Cardiac fibroblast (primary cell): ENCODE measurements around the gene DYTN.

ENCODE experiments used
- DNase-seq, 2 donors: peaks; one replicate each; pipeline versions ENCODE4 v3.0.0 to v3.0.0-alpha.2; 2010; ENCODE audit warnings: low read depth in 2 of 2
- H3K4me3 ChIP-seq, 2 donors: replicated peaks in 1 of 2; 1 replicate in 1 of 2; 2 replicates in 1 of 2; pipeline ENCODE4 v1.5.1; 2011; ENCODE audit warnings: low read depth in 2 of 2, low read length in 2 of 2, mild to moderate bottlenecking in 2 of 2, moderate library complexity in 1 of 2
- TF ChIP-seq, protein P1 (sequence below): IDR thresholded peaks from one replicate; pipeline ENCODE4 v1.5.1; 2011; ENCODE audit warnings: low read depth, mild to moderate bottlenecking, low read length, inconsistent platforms

The DYTN gene

DNA sequence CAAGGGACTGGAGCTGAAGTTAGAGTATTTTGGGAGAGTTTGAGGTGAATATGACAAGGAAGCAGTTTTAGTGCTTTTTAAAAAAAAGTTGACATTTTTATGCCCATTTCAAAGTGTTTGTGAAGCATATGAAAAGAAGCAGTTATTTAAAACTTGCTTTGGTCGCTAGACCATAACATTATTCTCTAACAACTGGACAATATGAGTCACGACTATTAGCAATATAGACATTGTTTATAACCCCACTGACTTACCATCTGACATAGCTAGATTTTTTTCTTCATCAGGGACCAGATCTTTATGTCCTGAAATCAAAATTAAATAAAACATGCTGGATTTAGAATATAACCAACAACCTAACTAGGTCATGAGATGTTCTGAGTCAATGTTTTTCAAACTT is 22.6 kb upstream of the DYTN start:
- H3K4me3 ChIP-seq, result no peak overlapping the region
- TF ChIP-seq, protein P1, sequence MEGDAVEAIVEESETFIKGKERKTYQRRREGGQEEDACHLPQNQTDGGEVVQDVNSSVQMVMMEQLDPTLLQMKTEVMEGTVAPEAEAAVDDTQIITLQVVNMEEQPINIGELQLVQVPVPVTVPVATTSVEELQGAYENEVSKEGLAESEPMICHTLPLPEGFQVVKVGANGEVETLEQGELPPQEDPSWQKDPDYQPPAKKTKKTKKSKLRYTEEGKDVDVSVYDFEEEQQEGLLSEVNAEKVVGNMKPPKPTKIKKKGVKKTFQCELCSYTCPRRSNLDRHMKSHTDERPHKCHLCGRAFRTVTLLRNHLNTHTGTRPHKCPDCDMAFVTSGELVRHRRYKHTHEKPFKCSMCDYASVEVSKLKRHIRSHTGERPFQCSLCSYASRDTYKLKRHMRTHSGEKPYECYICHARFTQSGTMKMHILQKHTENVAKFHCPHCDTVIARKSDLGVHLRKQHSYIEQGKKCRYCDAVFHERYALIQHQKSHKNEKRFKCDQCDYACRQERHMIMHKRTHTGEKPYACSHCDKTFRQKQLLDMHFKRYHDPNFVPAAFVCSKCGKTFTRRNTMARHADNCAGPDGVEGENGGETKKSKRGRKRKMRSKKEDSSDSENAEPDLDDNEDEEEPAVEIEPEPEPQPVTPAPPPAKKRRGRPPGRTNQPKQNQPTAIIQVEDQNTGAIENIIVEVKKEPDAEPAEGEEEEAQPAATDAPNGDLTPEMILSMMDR, result no peak
- no peak for DNase-seq

DNA sequence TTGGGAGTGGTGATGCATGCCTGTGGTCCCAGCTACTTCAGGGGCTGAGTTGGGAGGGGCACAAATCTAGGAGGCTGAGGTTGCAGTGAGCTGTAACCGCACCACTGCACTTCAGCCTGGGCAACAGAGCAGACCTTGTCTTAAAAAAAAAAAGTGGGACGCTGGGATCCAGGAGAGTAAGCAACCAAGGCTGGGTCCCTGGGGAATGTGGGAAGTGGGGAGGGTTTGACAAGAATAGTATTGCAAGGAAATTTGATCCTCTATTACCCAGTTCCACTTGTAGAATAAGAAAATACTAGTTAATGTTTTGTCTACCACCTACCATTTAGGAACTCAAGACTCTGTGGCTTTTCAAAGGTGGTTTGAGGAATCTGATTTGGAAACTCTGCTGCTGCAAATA is 21.1 kb upstream of the DYTN start:
- TF ChIP-seq, protein P1, result no peak
- DNase-seq, result no peak

DNA sequence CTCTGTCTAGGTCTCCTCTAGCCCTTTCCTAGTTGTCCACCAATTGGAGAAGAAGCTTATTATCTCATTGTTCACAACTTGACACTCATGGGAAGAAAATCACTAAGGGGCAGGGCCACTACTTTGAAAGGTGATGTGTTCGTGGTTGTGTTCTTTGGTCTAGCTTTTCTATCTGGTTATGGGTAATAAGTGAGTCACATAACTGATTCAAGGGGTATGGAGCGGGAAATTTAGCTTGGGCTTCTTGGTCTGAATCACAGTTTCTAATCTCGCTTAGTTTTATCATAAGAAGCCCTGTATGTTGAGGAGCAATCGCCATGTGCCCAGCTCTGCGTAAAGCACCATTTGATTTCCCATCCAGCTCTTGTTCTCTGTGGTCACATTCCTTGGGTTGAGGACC is 18.7 kb upstream of the DYTN start:
- TF ChIP-seq, protein P1, result no peak
- no peak overlapping the region for H3K4me3 ChIP-seq
- no peak for DNase-seq

More for the DNA sequence above, 21.1 kb upstream of the DYTN start:
- H3K4me3 ChIP-seq, result no peak overlapping the region

DNA sequence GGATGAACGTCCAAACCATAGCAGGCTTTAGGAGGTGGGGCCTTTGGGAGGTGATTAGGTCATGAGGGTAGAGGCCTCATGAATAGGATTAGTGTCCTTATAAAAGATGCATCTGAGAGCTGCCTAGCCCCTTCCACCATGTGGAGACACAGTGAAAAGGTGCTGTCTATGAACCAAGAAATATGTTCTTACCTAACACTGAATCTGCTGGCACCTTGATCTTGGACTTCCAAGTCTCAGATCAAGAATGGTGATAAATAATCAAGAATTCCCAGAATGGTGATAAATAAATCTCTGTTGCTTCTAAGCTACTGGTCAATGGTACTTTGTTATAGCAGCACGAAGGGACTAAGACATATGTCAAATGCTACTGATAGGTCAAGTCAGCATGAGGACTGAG is 15.1 kb upstream of the DYTN start:
- no peak for DNase-seq
- H3K4me3 ChIP-seq, result no peak overlapping the region
- TF ChIP-seq, protein P1, result no peak

DNA sequence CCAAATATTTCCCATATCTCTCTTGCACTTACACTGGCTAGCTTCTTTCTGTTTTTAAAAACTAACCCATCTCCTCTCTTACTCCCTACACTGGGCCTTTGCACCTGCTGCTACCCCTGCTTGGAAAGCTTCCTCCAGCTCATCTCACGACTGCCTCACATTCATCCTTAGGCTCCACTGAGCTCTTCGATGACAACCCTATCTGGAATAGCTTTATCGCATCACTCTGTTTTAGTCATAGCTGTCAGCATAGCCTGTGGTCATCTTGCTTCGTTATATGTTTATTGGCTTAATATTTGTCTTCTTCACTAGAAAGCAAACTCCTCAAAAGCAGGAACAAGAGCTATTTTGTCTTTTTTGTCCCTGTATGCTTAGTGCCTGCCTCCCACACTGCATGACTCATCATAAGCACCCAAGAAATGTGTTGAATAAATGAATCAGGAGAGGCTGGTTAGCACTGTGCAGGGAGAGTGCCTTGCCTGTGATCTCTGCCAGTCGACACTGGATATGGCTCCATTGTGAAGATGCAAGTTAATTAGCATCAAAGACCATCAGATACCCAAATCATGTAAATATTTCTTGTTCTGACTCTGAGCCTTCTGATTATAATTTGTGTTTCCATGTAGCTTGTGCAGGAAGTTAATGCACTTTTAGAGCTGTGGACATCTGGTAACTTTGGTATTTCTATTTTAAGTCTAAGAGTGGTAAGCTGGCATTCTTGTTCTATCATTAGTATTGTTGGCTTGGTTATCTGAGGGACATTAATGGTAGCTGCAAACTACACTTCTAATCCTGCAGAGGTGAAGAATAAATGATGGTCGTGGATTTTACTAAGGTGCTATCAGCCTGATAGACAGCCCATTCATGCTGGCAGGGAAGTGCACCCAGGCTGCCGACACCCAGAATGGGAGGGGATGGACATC is 10.3 kb upstream of the DYTN start:
- TF ChIP-seq, protein P1, result no peak
- peak; percentile 5 to 42 for DNase-seq

DNA sequence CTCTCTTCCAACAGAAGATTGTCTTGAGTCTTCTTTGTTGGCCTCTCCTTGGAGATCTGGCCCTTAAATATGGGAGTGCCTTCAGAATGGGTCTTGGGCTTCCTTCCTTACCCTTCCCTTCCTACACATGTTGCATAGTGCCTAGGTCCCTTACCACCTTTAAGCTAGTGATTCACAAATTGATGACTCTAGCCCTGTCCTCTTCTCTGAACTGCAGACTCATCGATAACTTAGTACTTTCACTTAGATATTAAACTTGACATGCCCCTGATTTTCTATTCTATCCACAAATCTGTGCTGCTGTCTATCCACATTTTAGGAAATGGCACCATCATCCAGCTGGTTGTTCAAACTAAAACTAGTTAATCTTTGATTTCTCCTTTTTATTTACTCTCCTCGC is 9.1 kb upstream of the DYTN start:
- no peak overlapping the region for H3K4me3 ChIP-seq
- DNase-seq, result no peak
- TF ChIP-seq, protein P1, result no peak

More for the DNA sequence above, 10.3 kb upstream of the DYTN start:
- no peak overlapping the region for H3K4me3 ChIP-seq
